NCI-H2107 treated with DMSO at 0.1 percent for 48 hours (cell line): Measurements from ENCODE around the gene B3GAT1.

Experiments
- DNase-seq: peaks from one replicate; lab custom pipeline; 2025; ENCODE audit not compliant: unreplicated experiment; lab: John Stamatoyannopoulos, UW

The B3GAT1 gene

DNA sequence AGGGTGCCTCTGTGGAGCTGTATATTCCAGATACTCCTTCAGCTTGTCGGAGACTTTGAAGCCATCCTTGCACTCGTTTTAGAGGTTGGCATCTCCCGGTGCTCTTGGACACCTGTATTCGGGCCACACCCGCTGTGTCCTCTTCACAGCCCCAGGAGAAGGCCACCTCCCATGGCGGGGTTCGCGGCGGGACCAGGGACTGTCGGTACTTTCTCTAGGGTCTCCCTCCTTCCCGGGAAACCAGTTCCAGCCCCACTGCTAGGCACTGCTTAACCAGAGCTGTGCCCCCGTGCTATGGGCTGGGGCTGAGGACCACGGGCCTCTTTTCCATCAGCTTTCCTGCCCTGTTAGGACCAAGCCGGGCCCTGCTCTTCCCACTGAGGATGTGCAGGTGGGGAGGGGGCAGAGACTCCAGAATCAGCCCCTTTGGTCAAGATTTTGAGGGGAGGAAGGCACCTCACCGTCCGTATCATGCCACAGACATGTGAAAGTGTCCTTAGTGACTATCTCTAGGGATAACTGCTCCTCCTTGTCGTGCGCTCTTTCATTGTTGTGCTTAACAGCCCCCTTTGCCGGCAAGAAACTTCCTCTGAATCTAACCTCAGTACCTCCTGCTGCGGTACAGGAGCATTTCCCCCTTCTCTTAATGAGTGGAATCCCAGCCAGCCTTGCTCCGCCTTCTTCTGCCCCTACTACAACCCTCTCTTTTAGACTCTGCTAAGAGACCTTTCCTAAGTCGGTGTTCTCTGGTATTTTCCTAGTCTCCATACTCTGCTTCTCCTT lies 1.2 kb upstream of the B3GAT1 start:
- DNase-seq, result no peak

DNA sequence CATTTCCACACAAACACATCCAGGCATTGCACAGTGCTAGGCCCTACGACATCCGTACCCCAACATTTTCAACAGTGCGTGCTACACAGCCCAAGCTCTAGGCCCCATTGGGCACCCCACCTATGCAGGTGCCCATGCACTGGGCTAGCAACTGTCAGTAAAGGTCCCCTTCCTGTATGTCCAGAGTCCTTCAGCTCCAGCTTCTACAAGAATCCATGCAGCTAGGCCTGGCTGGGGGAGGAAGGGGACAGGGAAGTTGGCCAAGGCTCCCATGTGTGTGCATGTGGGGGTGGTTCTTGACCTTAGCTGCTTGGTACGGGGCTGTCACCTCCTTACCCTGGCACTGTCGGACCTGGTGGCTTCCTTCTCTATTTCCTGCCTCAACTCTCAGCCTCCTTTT lies 1.3 kb downstream of the B3GAT1 start:
- DNase-seq, result no peak

DNA sequence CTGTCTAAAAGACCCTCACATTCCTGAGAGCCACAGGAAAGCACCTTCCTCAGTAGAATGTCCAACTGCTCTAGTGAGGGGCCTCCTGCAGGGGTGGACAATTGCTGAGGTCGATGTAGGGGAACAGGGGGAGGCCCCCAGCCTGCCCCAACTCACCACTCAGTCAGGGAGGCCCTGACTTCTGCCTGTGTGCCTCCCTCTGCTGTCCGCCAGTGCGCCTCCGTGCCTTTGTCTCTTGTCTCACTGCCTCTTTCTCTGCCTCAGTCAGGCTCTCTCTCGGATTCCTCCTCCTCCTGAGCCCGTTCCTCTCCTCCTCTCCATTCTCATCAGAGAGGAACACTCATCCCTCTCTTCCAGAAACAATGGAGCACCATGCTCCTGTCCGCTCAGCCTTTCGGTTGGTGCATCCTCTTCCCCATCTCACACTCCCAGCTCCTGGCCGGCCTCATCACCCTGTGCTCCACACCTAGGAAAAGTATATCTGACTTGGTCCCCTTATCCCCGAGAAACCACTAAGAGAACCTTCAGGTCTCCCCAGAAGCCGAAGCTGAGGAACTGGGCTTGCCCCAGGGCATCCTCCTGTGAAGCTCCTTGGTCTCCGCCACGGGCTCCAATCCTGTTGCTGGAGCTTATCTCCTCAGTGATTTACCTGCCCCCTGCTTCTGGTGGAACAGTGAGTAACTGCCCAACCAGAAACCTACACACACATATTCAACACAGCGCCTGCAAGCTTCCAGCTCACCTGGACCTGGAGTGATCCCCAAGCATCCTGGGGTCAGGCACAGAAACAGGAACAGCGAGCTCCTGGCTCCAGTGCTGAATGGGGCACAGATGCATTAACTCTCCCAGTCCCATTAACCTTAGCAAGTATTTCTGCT lies 2.3 kb downstream of the B3GAT1 start:
- DNase-seq, result no peak

DNA sequence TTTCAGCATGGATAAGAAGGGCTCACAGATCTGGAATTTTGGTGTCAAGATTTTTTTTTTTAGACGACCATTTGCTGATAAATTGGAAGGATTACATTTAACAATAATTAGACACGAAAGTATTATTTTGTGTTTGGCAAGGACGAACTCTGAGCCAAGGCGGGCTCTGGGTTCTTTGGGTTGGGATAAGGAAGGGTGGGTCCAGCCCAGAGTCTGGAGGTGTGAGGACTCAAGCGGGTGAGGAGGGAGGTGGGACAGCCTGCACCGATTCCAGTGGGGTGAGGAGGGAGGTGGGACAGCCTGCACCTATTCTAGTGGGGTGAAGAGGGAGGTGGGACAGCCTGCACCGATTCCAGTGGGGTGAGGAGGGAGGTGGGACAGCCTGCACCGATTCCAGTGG lies 4.1 kb downstream of the B3GAT1 start:
- DNase-seq, result no peak

DNA sequence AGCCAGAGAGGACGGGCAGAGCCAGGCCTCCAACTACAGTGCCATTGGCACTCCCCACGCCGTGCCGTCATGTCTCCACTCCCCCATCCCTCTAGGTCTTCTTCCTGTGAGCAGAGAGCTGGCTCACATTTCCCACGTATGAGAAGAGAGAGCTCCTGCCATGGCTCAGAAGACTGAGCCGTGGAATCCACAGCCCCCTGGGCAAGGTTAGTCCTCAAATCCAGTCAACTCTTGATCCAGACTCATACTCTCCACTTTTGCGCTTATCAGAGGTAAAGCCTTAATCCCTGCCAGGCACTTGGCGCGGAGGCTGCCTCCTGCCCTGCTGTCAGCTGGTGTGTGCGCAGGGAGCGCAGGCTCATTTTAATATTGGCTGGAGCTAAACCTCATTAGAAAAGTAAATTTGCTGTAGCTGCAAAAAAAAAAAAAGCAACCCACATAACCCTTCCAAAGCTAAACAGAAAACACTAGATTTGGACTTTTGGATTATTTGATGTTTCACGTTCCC lies 4.7 kb downstream of the B3GAT1 start:
- DNase-seq, result no peak

DNA sequence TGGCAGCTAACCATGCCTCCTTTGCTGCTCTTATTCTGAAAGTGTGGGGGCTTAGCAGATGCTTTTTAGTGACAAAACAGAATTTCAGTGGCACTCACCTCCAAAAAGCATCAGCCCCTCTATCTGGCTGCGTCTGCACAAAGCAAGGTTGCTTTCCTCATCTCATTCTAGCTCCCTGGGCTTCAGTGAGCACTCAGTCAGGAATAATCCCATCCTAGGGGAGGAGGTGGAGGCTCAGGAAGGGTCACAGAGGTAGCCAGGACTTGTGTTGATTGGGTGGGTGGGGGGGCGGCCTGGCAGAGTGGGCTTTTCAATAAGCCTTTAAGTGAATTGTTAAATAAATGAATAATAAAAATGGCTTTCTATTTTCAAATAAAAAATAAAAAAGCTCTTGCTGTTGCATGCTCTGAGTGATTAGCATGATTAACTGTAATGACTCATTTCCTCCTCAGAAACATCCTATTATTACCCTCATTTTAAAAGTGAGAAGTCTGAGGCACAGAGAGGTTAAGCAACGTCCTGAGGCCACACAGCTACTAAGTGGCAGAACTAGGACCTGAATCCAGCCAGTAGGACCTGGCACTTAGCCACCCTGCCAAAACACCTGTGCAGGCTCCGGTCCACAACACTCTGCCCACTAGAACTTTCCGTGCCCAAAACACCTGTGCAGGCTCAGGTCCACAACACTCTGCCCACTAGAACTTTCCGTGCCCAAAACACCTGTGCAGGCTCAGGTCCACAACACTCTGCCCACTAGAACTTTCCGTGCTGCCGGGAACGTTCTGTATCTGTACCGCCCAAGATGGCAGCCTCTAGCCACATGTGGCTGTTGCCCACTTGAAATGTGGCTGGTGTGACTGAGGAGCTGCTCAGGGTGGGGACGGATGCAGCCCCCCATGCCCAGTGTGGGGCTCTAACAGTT lies 5.5 kb downstream of the B3GAT1 start:
- DNase-seq, result no peak

DNA sequence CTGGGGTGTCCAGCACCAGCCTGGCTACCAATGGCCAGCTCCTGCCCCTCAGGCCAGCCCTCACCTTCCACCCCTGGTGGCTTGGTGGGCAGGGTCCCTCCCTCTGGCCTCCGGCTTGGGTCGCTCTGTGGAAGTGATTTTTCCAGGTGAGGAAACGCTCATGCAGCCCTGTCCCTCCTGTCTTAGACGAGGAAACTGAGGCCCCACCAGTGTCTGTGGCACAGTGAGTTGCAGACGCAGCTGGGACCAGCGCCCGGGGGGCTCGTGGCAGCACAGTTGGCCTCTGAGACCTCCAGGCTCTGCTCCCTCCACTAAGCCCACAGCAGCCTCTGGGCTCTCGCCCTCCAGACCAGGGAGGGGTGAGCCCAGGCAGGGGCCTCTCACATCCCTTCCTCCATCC lies 6.2 kb downstream of the B3GAT1 start:
- DNase-seq, result no peak

DNA sequence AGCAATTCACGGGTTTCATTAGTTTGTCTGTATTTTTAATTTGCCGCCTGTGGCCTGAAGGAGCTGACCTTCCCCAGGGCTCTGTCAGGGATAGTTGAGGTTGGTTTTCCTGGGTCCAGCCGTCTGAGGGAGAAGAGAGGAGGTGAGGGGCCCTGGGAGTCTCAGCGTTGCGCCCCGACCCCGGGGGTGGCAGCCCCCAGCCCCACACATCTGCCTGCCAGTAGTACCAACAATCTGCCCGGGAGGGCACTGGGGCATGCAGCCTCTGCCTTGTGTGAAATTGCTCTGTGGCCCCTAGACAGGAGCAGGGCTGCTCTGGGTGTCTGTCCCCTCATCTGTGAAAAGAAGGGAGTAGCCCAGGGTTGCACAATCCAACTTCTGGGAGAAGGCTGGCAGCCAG lies 6.6 kb downstream of the B3GAT1 start:
- DNase-seq, result no peak

DNA sequence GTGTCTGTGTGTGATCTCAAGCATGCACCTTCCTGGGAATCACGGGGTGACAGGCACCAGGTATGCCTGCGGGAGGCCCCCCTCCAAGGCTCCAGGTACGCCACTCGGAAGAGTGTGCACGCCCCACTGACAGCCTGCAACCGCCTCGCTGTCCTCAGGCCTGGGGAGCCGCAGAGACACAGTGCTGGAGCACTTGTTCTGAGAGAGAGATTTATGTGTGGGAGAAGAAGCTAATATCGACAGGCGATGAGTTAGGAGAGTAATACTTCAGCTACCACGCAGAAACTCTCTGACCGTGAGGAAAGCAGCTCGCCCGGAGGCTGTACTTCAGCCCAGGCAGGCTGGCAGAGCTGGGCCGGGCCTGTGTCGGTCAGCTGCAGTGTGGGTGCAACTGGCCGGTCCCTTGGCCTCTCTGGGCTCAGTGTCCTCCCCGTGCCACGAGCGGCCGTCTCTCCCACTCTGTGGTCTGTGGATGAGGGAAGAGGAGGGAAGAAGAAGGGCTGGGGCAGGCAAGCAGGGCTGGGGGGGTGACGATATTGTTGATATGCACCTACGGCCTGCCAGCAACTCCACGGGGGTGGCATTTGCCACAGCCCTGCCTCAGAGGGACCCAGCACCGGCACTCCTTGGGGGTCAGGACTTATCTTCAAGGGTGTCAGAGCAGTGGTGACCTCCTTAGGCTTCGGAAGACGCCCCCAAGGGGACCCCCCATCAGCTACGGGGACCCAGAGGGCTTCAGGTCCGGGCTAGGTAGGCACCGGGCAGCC lies 7.3 kb downstream of the B3GAT1 start:
- no peak for DNase-seq

DNA sequence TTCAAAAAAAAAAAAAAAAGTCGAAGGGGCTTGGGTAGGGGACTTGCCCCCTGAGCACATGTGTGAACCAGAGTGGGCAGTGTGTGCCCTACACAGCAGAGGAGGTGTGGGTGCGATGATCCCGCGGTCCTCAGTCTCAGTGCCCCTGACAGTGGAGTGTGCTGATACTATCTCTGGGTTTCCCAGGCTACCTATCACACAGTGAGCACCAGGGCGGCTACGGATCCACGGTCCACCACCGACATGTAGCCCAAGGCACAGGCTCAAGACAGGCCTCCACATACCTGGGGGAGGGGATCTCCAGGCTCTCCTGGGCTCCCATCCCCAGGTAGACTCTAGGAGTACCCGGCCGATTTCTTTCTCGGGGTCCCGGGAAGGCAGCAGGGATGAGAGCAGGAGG lies 9.1 kb downstream of the B3GAT1 start:
- no peak for DNase-seq

DNA sequence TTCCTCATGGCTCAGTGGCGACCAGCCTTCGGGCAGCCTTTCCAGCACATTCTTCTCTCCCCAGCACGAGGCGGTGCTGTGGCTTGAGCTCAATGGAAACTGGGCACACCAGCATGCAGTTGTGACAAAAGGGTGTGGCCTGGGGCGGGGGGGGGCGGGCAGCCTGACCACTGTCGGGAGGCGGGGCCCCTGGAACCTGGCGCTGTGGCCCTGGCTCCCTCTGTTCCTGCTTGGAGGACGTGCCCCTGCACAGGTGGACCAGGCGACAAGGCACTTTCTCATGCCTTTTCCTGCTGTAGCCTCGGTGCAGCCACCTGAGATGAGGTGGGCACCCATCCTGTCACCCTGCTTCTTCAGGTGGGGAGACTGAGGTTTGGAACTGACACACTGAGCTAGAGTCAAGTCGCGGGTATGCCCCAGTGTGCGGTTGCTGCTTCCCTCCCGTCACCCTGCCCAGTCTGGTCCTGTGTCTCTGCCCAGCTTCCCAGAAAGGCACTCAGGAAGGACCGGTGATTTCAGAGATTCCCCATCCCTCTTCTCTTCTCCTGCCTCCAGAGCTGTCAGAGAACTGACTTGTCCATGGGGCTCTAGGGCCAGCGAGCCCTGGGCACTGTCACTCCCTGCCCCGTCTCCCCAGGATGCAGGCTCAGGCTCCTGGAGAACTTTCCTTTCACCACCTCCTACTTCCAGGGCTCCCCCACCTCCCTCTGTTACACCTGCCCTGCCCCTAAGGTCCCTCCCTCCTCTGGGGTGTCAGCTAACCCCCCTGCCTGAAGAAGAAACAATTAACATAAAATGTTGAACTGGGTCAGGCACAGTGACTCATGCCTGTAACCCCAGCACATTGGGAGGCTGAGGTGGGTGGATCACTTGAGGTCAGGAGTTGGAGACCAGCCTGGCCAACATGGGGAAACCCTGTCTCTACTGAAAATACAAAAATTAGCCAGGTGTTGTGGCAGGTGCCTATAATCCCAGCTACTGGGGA lies 9.9 kb downstream of the B3GAT1 start:
- no peak for DNase-seq

DNA sequence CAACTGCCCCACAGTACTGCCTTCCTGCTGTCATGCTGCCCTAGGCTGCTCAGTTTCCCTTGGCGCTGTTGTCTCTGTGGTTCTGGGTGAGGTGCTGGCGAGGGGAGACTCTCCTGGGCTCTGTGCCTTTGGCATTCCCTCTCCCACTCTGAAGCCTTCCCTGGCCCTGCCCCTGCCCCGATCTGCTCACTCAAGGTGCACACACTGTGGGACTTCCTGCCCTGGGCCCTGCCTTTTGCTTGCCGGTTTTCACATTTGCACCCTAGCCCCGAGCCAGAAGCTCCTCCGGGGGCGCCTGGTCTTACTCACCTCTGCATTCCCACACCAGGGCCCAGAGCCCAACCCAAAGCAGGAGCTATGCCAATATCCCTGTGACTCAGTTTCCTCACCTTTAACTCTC lies 12.0 kb downstream of the B3GAT1 start:
- DNase-seq, result no peak

DNA sequence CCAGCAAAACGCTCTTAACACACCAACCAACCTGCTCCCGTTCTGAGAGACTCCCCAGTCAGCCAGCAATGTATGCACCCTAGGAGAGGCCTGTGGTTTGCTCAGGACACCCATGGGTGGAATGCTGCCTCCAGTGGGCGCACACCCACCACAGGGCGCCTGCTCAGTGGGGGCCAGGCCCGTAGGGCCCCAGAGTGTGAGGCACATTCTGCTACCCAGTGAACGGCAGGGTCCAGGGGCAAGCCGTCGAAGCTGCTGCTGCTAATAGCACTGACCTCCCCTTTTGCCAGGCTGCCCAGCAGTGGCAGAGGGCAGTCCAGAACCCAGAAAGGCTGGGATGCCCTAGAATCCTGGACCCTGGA lies 12.8 kb downstream of the B3GAT1 start:
- no peak for DNase-seq

DNA sequence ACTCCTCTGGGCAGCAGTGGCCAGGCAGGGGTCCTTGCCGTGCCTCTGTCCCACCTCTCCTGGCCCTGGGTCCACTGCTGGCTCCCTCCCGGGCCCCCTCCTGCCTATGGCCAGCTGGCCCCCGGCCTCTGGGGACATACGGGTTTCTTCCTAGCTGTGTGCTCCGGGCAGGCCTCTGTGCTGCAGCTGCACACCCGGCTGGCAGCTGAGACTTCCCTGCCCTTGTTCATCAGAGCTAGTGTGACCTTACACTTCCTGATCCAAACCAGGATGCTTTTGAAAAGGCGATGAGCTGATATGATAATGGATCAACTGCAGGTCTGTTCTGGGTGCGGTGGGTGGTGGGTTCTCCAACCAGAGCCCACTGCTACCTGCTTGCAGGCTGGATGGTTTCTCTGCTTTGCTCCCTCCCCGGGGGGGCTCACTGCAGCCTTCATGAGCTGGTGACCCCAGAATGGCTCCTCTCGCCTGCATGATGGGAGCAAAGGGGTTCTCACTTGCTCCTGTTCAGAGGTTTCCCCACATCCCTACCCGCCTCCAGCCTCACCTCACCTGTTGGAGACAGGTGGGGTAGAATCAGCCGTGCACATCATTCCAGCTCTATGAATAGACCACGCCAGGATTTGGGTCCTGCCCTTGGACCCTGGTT lies 13.3 kb downstream of the B3GAT1 start:
- DNase-seq, result no peak

DNA sequence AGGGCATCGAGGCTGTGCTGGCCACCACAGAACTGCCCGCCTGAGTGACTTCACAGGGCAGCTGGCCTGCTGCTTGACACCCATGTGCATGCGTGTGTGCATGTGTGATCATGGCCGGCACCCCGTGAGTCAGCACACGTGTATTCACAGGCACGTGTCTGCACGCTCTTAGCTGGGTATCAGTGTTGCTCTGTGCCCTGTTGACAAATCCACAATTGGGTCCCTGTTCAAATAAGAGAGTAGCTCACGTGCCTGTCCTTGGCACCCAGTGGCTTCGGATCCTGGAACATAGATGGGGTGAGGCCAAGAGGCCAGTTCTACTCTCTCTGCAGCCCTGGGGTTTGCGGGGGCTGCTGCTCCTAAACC lies 14.0 kb downstream of the B3GAT1 start:
- DNase-seq, result no peak

DNA sequence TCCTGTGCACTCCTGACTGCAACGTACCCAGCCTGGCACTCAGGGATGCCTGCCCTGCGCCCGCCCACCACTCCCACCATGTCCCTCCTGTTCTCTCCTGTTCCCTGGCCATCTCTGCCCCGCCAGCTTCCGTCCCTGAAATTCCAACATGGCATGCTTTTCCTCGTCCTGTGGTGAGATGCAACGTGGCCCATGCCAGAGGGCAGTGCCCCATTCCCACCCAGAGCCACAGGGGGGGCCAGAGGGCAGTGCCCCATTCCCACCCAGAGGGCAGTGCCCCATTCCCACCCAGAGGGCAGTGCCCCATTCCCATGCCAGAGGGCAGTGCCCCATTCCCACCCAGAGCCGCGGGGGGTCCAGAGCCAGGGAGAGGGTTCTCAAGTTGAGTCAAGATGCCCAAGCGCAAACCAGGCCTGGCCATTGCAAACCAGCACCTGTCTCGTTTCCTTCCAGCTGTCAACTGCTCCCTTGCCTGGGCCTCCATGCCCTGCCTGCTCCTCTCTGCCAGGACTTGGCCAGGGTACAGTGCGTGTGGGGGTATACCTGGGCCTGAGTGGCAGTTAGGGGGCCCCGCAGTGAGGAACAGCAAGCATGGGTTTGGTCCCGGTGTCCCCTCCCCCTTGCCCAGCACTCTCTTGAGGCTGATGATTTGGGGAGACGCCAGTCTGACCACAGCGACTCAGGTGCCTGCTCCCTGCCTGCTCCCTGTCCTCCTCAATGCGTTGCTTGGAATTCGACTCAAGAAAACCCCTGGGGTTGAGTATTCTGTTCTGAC lies 14.6 kb downstream of the B3GAT1 start:
- no peak for DNase-seq

DNA sequence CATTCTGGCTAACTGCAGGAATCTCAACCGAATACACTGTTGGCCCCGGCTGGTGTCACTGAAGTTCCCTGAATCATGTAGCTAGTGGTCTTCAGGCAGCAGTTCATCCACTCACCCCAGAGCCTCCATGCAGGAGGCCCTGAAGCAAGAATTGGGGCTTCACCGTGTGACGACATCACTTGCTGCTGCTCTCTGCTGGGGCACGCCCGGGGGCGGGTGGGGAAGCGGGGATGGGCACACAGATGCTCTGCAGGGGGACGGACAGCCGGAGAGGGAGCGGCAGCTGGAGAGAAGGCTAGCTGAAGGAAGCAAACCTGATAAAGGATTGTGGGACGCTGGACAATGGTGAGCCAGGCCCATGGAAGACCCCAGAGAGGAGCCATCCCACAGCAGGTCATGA lies 17.0 kb downstream of the B3GAT1 start:
- DNase-seq, result no peak

DNA sequence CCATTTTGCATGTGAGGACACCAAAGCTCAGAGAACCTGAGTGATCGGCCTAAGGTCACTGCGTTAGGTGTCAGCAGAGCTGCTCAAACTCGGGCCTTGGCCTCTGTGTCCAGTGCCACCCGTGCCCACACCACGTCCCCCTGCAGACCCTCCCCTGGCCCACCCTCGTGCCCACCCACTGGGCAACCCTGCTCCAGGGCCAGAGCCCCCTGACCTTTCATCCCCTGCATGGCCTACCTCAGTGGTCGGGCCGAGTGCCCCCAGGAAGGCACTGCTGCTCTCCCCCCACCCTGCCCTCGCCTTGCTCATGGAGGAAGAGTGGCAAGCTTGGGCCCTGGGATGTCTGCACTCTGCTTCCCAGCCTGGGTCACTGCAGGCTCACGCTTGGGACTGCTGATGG lies 17.7 kb downstream of the B3GAT1 start:
- DNase-seq, result no peak
